Kidney glomerular epithelial cell (primary cell): ENCODE results near the gene SPATA31E1.
"Not testable (repeated sequence)": the region's sequence is repeated elsewhere in the genome, so short reads cannot be mapped to it uniquely, and the experiment has no call there.

Source experiments
- DNase-seq: peaks from one replicate; lab custom pipeline; 2025; lab: John Stamatoyannopoulos, UW

SPATA31E1 gene

DNA sequence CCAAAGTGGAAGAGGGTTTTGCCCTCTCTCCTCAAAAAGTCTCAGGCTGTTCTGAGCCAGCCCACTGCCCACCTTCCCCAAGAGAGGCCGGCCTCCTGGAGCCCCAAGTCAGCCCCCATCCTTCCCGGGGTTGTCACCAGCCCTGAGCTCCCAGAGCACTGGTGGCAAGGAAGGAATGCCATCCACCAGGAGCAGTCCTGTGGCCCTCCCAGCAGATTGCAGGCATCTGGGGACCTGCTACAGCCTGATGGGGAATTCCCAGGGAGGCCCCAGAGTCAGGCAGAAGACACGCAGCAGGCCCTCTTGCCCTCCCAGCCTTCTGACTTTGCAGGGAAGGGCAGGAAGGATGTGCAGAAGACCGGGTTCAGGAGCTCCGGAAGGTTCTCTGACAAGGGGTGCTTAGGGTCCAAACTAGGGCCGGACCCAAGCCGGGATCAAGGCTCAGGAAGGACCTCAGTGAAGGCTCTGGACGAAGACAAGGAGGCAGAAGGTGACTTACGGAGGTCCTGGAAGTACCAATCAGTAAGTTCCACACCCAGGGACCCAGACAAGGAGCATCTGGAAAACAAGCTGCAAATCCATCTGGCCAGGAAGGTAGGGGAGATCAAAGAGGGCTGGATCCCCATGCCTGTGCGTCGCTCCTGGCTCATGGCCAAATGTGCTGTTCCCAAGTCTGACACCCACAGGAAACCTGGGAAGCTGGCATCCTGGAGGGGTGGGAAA lies 3.7 kb downstream of the SPATA31E1 start:
- no peak for DNase-seq

DNA sequence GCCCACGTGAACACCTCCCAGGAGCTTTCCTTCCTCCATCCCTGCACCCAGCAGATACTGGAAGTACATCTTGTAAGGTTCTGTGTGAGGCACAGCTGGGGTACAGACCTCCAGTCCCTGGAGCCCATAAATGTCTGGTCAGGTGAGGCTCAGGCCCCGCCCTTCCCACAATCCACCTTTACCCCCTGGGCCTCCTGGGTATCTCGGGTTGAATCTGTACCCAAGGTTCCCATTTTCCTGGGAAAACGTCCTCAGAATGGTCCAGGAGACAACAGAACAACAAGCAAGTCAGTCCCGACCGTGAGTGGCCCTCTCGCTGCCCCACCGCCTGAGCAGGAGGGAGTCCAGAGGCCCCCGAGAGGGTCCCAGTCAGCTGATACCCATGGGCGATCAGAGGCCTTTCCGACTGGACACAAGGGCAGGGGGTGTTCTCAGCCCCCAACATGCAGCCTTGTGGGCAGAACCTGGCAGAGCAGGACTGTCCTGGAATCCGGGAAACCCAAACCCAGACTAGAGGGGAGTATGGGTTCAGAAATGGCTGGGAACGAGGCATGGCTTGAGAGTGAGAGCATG lies 4.3 kb downstream of the SPATA31E1 start:
- no peak for DNase-seq

DNA sequence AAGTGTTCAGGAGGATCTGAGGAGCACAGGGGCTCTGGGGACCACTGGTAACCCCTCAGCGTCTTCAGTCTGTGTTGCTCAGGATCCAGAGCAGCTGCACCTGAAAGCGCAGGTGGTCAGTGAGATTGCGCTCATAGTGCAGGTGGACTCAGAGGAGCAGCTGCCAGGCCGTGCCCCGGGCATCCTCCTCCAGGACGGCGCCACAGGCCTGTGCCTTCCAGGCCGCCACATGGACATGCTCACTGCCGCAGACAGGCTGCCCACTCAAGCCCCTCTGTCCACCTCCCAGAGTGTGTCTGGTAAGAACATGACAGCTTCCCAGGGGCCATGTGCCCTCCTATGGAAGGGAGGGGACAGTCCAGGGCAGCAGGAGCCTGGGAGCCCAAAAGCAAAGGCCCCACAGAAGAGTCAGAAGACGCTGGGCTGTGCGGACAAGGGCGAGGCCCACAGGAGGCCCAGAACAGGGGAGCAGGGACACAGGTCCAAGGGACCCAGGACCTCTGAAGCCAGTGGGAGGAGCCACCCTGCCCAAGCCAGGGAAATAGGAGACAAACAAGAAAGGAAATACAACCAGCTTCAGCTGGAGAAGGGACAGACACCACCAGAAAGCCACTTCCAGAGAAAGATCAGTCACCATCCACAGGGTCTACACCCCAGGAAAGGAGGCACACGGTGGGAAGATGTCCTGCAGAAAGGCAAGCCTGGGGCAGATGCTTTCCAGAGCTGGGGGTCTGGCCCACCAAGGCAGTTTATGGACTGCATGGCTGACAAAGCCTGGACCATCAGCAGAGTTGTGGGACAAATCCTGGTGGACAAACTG lies 5.2 kb downstream of the SPATA31E1 start:
- no peak for DNase-seq

DNA sequence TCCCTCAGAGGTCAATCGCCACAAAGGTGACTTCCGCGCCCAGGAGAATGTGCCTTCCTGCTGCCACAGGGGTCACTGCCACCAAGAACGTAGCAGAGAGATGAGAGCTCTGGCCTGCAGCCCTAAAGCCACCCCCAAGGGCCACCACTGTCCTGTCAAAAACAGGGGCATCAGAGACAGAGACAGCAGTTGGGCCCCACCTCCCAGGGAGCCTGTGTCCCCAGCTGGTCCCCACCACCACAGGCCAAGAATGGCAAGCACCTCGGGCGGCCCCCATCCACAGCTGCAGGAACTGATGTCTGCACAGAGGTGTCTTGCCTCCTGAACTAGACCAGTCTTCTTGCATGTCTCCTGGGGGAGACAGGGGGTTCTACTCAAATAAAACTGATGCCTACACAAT lies 5.8 kb downstream of the SPATA31E1 start:
- DNase-seq, result no peak

DNA sequence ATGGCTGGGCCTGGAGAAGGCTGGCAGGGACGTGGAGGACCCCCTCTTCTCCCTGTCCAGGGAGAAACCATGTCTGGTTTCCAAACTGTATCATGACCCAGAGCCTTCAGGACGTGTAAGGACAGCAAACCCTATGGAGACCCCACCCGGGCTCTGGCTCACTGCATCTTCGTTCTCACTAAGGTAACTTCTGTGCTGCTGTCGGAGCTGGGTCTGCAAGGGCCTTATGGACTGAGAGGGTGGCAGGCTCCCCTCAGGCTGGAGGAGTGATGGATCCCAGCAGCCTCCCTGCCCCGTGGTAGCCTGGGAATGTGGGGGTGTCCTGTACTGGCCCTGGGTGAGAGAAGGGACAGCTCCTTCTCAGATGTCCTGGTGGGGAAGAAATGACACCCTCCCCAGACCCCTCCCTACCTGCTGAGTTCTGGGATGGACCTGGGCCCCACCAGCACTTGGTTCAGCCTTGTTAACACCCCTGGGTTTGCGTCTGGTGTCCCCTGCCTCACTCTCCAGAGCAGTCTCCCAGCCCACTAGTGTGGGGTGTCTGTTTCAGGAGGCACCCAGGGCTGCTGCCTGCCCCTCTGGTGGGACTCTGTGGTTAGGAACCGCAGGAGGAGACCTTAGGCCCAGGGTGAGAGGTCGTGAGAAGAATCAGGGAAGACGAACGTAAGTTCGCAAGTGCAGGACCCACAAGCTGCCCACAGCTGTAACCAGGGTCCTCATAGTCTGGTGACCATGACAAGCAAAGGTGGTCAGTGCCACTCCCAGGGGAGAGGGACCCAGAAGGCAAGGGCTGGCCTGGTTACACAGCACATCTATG lies 6.6 kb downstream of the SPATA31E1 start:
- no peak for DNase-seq

DNA sequence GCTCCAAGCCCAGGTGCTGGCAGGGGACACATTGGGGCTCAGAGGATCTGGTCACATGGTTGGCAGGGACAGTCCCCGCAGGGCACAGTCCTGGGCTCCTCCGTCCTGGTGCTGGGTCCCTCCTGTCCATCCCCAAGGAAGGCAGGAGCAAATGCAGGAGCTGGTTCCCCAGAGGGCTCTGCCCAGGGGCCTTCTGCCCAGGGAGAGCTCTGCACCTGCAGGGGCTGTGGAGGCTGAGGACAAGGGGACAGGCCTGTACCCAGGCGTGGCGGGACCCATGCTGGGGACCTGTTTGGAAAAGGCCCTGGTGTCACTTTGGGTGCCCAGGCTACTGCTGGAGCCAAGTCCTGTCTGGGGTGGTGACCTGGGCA lies 7.2 kb downstream of the SPATA31E1 start:
- no peak for DNase-seq

DNA sequence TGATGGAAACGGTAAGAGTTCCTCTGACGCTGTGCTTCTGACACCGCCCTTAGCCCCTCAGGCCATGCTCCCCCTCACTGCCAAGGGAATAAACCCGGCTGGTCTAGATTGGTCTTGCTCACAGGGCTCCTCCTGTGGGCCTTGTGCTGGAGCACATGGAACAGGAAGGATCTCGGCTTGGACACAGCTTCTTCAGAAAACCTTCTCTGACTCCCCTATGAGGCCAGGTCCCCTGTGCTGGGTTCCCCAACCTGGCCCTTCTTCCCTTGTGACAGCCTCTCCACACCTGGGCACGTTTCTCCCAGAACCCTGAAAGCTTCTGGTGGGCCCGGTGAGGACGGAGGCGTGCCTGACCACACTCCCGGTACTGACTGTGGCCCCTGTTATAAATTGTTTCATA lies 8.2 kb downstream of the SPATA31E1 start:
- DNase-seq, result no peak

DNA sequence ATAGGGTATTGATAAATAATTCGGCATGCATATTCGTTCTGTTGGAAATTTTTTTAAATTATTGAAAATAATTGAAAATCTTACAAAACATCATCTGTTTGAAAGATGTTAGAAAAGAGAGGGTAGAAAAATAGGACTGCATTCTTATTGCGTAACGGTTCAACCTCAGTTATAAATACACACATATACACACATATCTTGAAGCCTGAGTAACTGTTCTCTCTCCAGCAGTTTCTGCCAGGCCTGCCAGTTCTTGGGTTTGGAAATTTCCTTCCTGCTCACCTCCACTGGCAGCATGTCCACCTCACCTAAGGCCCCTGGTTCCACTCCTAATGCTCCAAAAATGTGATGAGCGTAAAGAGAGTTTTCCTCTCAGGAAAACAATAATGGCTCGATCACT lies 9.1 kb downstream of the SPATA31E1 start:
- DNase-seq, result no peak

DNA sequence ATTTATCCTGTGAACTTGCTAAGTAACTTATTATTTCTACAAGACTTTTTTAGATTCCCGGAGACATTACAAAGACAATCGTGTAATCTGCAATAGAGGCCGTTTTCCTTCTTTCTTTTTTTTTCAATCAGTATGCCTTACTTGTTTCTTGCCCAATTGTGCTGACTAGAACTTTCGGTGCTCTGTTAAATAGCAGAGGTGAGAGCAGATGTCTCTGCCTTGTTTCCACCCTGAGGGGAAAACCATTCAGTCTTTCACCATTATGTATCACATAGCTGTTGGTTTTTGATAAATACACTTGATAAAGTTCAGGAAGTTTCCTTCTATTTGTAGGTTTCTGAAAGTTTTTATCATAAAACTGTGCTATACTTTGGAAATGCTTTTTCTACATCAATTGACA lies 10.3 kb downstream of the SPATA31E1 start:
- no peak for DNase-seq

DNA sequence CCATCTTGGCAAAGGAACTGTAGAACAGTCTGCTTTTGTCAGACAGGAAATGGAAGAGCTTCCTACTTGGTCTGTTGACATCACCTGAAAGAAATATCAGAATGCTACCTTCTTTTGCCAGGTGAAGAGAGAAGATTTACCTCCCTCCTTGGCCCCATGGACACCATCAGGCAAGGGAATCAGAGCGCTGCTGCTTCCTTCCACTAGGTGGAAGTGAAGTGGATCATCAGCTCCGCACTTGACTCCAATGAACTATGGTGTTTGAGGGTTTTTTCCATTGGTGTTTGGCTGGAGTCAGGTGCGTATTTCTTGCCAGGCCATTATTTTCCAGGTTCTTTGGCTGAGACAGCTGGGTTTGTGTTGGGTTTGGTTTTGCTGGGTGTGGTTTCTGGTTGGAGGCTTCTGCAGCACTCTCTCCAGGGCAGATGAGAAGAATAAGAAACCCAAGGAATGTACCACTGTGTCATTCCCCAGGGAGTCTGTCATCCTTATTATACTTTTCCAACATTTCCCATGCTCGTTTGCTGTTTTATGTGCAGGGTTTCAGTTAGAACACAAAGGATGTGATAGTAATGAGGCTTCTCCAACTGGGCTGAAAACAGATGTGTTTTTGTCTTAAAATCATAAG lies 12.4 kb downstream of the SPATA31E1 start:
- no peak for DNase-seq

DNA sequence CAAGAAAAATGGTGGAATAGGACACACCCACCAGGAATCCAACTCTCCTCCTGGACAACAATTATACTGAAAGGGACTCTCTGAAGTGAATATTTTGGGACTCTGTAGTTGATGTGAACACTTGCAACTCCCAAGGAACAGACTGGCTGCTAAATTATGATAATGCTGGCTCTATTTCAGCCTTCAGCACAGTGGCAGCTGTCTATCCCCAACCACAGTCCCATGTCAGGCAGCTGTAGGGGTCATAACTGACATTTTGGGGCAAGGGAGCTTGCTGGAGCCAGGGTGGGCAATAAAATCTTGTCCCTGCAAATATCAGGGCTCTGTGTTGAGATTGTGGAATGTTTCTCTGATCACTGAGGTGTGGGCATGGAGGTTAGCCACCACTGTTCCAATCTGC lies 14.2 kb downstream of the SPATA31E1 start:
- DNase-seq, result no peak

DNA sequence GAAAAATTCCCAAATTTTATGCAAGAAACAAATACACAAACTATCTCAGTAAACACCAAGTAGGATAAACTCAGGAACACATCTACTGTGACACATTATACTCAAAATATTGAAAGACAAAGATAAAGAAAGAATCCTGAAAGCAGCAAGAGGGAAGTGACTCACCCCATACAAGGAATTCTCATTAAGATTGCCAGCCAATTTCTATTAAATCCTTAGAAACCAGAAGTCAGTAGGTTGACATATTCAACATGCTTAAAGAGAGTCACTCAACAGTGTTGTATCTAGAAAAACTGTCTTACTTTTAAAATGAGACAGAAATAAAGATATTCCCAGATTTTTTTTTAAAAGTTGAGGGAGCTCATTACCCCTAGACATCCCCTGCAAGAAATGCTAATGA lies 15.5 kb downstream of the SPATA31E1 start:
- DNase-seq, result no peak

DNA sequence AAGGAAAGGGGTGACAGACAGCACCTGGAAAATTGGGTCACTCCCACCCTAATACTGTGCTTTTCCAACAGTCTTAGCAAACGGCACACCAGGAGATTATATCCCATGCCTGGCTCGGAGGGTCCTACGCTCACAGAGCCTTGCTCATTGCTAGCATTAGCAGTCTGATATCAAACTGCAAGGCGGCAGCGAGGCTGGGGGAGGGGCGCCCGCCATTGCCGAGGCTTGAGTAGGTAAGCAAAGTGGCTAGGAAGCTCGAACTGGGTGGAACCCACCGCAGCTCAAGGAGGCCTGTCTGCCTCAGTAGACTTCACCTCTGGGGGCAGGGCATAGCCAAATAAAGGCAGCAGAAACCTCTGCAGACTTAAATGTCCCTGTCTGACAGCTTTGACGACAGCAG lies 19.7 kb downstream of the SPATA31E1 start:
- not testable (repeated sequence) for DNase-seq

DNA sequence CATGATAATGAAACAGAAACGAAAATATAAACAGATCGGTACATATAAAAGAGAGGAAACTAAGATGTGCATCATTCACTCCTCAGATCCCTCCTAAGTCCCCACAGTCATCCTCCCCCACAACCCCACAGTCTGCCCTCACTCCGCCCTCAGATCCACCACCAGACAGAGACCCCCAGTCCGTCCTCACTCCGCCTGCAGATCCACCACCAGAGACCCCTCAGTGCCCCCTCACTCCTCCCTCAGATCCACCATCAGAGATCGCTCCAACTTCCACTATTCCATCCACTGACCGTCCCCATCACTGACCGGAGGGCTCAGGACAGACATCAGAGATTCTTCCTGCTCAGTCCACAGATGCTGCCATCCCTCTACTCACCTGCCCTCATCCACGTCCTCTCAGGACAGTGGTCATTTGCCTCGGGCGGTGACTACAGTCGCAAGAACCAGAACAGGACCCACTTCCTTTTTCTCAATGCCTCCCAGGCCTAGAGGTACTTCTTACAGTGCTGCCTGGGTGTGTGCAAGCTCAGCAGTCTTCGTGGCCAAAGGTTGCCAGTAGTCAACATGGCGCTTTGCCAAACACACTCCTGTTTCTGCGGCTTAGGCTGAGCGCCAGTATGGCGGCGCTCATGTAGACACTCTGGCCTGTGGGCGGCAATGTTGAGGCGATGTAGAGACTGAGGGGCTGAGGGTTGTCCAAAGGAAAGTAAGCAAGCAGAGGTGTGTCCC lies 26.8 kb downstream of the SPATA31E1 start:
- no peak for DNase-seq

DNA sequence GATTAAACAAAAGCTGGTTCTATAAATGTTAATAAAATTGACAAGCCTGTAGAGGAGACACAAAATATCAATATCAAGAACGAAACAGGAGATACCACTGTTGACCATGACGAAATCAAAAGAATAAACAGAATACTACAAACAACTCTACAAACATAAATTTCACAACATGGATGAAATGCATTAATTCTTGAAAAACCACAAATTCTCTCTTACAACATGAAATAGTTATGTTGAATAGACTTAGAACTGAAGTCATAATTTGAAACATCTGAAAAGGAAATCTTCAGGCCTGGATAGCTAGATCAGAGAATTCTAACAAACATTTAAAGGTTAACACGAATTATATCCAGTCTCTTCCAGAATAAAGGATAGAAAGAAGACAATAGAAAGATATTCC lies 28.1 kb downstream of the SPATA31E1 start:
- no peak for DNase-seq

DNA sequence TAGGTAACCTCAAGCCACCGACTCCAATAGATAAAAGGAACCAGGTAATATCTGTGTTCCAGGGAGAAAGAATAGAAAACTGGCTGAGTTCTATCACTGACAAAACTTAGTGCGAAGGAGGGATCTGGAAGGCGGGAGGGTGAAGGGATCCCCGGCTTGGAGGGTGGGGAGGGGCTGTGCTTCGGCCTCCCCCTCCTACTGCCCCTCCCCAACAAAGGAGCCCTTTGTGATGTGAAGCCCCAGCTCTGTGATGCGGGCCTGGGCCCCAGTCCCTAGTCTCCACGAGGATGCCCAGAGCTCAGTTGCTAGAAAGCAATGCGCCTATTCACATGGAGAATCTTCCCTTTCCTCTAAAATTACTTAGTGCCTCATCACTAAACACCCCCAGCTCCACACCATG lies 35.0 kb downstream of the SPATA31E1 start, which contains the start of gene SPATA31C1:
TSS of gene SPATA31C1 (plus strand) at position 301 of the 400 bp plus-strand sequence.
- not testable (repeated sequence) for DNase-seq

DNA sequence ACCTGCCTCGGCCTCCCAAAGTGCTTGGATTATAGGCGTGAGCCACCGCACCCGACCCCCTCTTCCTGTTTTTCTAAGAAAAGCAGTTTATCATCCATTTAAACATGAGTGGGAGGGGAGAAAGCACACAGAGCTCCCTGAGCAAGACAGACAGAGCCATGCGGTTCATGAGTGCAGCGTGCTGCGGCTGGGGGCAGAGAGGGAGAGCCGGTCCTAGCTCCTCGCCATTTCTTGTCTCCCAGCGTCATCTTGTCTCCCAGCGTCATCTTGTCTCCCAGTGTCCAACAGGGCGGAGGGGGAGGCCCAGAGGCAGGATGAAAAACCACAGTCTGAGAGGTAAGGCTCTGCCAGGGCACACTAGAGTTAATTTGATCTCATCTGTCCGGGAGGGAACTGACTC lies 36.3 kb downstream of the SPATA31E1 start:
- not testable (repeated sequence) for DNase-seq

DNA sequence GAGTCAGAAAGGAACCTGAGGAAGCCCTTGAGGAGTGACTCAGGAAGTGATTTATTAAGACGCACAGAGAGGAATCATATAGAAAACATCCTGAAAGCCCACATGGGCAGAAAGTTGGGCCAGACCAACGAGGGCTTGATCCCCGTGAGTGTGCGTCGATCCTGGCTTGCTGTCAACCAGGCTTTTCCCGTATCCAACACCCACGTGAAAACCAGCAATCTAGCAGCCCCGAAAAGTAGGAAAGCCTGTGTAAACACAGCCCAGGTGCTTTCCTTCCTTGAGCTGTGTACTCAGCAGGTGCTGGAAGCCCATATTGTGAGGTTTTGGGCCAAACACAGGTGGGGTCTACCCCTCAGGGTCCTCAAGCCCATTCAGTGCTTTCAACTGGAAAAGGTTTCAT lies 38.9 kb downstream of the SPATA31E1 start:
- not testable (repeated sequence) for DNase-seq

DNA sequence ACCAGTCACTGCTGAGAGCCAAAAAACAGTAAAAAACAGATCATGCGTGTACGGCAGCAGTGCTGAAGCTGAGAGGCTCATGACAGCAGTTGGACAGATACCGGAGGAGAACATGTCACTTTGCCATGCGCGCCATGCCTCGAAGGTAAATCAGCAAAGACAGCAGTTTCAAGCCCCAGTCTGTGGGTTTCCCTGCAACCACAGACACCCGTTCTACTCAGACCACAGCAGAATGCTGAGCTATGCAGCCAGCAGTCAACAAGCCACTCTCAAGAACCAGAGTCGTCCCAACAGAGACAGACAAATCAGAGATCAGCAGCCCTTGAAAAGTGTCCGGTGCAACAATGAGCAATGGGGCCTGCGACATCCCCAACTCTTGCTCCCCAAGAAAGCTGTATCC lies 40.3 kb downstream of the SPATA31E1 start:
- not testable (repeated sequence) for DNase-seq

DNA sequence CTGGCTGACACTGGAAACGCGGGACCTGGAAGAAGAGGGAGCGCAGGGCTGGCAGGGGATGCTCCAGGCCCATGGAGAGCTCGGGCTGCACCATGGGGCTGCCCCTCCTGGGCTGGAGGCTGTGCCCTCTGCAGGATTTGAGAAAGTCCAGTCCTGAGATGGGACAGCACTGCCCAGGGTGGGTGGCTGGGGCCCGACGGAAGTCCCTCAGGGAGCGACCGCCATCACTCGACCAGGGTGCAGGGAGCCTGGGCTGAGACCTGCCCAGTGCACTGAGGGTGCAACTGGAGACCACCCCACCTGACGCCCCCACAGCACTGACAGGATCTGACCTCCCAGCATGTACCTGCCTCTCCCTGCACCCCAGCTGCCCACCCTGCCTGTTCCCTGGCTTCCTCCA lies 42.2 kb downstream of the SPATA31E1 start:
- not testable (repeated sequence) for DNase-seq

DNA sequence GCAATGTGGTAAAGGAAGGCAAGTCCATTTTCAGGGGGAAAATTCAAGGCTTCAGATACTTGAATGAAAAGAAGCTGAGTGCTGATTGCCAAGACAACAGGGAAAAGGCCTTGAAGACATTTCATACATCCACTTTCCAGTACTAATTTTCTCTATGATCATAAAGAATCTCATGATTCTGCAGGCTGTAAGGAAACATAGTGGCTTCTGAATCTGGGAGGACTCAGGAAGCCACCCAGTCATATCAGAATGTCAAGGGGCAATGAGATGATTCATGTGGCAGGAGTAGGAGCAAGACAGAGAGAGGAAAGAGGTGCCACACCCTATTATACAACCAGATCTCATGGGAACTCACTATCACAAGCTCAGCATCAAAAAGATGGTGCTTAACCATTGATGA lies 46.5 kb downstream of the SPATA31E1 start:
- DNase-seq, result not testable (repeated sequence)
